ENCODE measurements around the gene SSTR5. TPM values are rescaled to one million over a fixed set of nuclear protein-coding genes. Genes with fewer than 3 reads are reported as not detected.
A peak's percentile ranks its signal among the peaks of the same experiment; 100 is the strongest.

The SSTR5 gene
- polyA plus RNA-seq, 2 of the 4 experiments (the other 2 are of a cell fraction) = 0.06 to 0.08 TPM

- no peak overlapping the region for H3K4me3 ChIP-seq
- peak overlapping the region in 1 of 2 experiments; percentile 62; a peak in 3 of 6 replicates for H3K27ac ChIP-seq
- FAIRE-seq (no peak), ATAC-seq (peak in 1 of 2 experiments; percentile 56; a peak in 3 of 6 replicates), DNase-seq (ENCODE audit: low read depth in 1 of 2, low spot score in 1 of 2) (peak in 1 of 2 experiments; percentile 46)
- TF ChIP-seq ZNF302 (CRISPR knock-in tag; IDR thresholded peaks at IDR 0.05) (no peak), ZFP36 (IDR thresholded peaks at IDR 0.05; ENCODE audit: borderline replicate concordance, partially characterized antibody) (peak; percentile 98)
- CTCF ChIA-PET = interaction anchor here (1.3 to 14.4 kb wide), 2 partner anchors 13 to 249 kb away, joined by 4 to 153 read pairs; no protein-coding TSS in a partner anchor
- POLR2A ChIA-PET = no interaction called here
- WGBS (ENCODE audit: missing lambda C conversion rate) = 61% methylated on average over 11 of the region's 43 CpGs
- H3K4me2 ChIP-seq = peak overlapping the region; percentile 38
- no peaks in the 10 kb centered on the region for H3K9me3 ChIP-seq
- peaks cover 24% of the 10 kb centered on the region for H3K4me1 ChIP-seq
Observed at GRCh38 chr16:1044460-1045309, 27.9 kb upstream of the SSTR5 start.

GRCh38 chr16:1045310-1045992 is 27.1 kb upstream of the SSTR5 start:
- Histone ChIP-seq H3K4me2 (no peak overlapping the region), H3K4me3 (no peak overlapping the region)
- no peak for FAIRE-seq

More at GRCh38 chr16:1045310-1045992, 27.1 kb upstream of the SSTR5 start:
- H3K27ac ChIP-seq = no peak overlapping the region
- ATAC-seq = no peak
- no peak for DNase-seq (ENCODE audit: low read depth in 1 of 2, low spot score in 1 of 2)
- POLR2A ChIA-PET = no interaction called here
- CTCF ChIA-PET = interaction anchor here (0.6 to 14.4 kb wide), 5 partner anchors 12 to 260 kb away, joined by 3 to 153 read pairs (median 4); no protein-coding TSS in a partner anchor
- peaks cover 24% of the 10 kb centered on the region for H3K4me1 ChIP-seq
- 62% methylated on average over 9 of the region's 38 CpGs for WGBS (ENCODE audit: missing lambda C conversion rate)
- no peak for TF ChIP-seq CHD4 (IDR thresholded peaks at IDR 0.05; ENCODE audit: borderline replicate concordance)
- TF ChIP-seq GATA3 (IDR thresholded peaks at IDR 0.05; ENCODE audit: borderline replicate concordance) = no peak
- TF ChIP-seq E2F6 (IDR thresholded peaks at IDR 0.05; ENCODE audit: borderline replicate concordance, low read depth) = no peak
- no peak for TF ChIP-seq RFX5 (IDR thresholded peaks at IDR 0.05)
- TF ChIP-seq RAD21 (conservative IDR thresholded peaks at IDR 0.05 in 1 of 2, IDR thresholded peaks at IDR 0.05 in 1 of 2) = no peak
- no peak for TF ChIP-seq USF2 (IDR thresholded peaks at IDR 0.05)
- no peak for TF ChIP-seq KDM5A (IDR thresholded peaks at IDR 0.05)
- TF ChIP-seq RARB (CRISPR knock-in tag; IDR thresholded peaks at IDR 0.05) = no peak
- no peak for TF ChIP-seq FOSL2 (IDR thresholded peaks at IDR 0.05)
- TF ChIP-seq FOSL2 (CRISPR knock-in tag; IDR thresholded peaks at IDR 0.05) = no peak
- no peak for TF ChIP-seq FOSB (CRISPR knock-in tag; IDR thresholded peaks at IDR 0.05)
- no peak for TF ChIP-seq PHF8 (IDR thresholded peaks at IDR 0.05; ENCODE audit: borderline replicate concordance, low read depth)
- TF ChIP-seq PBX3 (IDR thresholded peaks at IDR 0.05) = no peak
- TF ChIP-seq CBX8 (IDR thresholded peaks at IDR 0.05) = no peak
- no peak for TF ChIP-seq HOXB13 (CRISPR knock-in tag; IDR thresholded peaks at IDR 0.05; ENCODE audit: low read depth)
- no peak for TF ChIP-seq EP300 (IDR thresholded peaks at IDR 0.05)
- TF ChIP-seq HEYL (CRISPR knock-in tag; IDR thresholded peaks at IDR 0.05) = no peak
- TF ChIP-seq BCL3 (IDR thresholded peaks at IDR 0.05) = no peak
- TF ChIP-seq TFCP2L1 (CRISPR knock-in tag; IDR thresholded peaks at IDR 0.05) = no peak
- TF ChIP-seq RCOR1 (IDR thresholded peaks at IDR 0.05; ENCODE audit: low read depth, low read length) = no peak
- TF ChIP-seq MYC (IDR thresholded peaks at IDR 0.05; ENCODE audit: borderline replicate concordance, low read length) = no peak
- H3K9me3 ChIP-seq = no peaks in the 10 kb centered on the region
